Caco-2 (cell line): ENCODE data around the gene IL1RAPL1. TPM values are rescaled to one million over a fixed set of nuclear protein-coding genes. Genes with fewer than 3 reads are reported as not detected.

Experiments used
- BruUV-seq: library from RNA; stranded (reverse); fragments of 400-500 nt; replicated peaks from 2 replicates; lab custom pipeline; 2021; lab: Mats Ljungman, UMichigan
- CTCF ChIA-PET: fragments of 300-600 bp; sonication (Branson Sonifier 250); formaldehyde crosslinking; loops from one replicate; lab custom pipeline; 2022; ENCODE audit warnings: antibody characterized with exemption; lab: Charles Lee
- POLR2A ChIA-PET: fragments of 300-600 bp; sonication (Branson Sonifier 250); formaldehyde crosslinking; loops from one replicate; lab custom pipeline; 2022; ENCODE audit warnings: antibody characterized with exemption; lab: Charles Lee
- DNase-seq, 2 experiments: peaks; one replicate each; pipeline versions ENCODE4 v3.0.0 to v3.0.0-alpha.2; 2020 to 2022
- H3K27me3 ChIP-seq: replicated peaks from 2 replicates; pipeline ENCODE4 v1.6.0; 2011; ENCODE audit warnings: low read length; ENCODE audit not compliant: control insufficient read depth, insufficient read depth
- H3K36me3 ChIP-seq: 2 replicates; pipeline ENCODE4 v1.5.1; 2011; ENCODE audit warnings: low read length; ENCODE audit not compliant: control insufficient read depth, insufficient read depth
- H3K4me1 ChIP-seq: fragments of 250-450 bp; sonication (Bioruptor Pico); 2 replicates; pipeline ENCODE4 v1.5.1; 2020; ENCODE audit warnings: mild to moderate bottlenecking
- H3K4me3 ChIP-seq: 2 replicates; pipeline ENCODE4 v1.5.1; 2011; ENCODE audit warnings: low read depth, mild to moderate bottlenecking, control low read depth, low read length
- H3K9me3 ChIP-seq: fragments of 250-450 bp; sonication (Bioruptor Pico); 2 replicates; pipeline ENCODE4 v1.5.1; 2020; ENCODE audit warnings: mild to moderate bottlenecking, moderate library complexity
- H3K27ac Mint-ChIP-seq: one replicate; pipeline ENCODE4 v1.8.0; 2022; ENCODE audit warnings: mixed read lengths; ENCODE audit not compliant: unreplicated experiment
- H3K27me3 Mint-ChIP-seq: one replicate; pipeline ENCODE4 v1.8.0; 2022; ENCODE audit warnings: mixed read lengths; ENCODE audit not compliant: insufficient read depth, unreplicated experiment
- H3K36me3 Mint-ChIP-seq: one replicate; pipeline ENCODE4 v1.8.0; 2022; ENCODE audit warnings: mild to moderate bottlenecking, mixed read lengths; ENCODE audit not compliant: insufficient read depth, unreplicated experiment
- H3K4me1 Mint-ChIP-seq: one replicate; pipeline ENCODE4 v1.8.0; 2022; ENCODE audit warnings: low read depth, mixed read lengths; ENCODE audit not compliant: unreplicated experiment
- H3K4me3 Mint-ChIP-seq: one replicate; pipeline ENCODE4 v1.8.0; 2022; ENCODE audit warnings: mild to moderate bottlenecking, moderate library complexity, mixed read lengths; ENCODE audit not compliant: unreplicated experiment
- H3K9me3 Mint-ChIP-seq: one replicate; pipeline ENCODE4 v1.8.0; 2022; ENCODE audit warnings: mixed read lengths; ENCODE audit not compliant: unreplicated experiment
- intact Hi-C: fragments of 100-400 bp; cut with micrococcal nuclease; formaldehyde crosslinking; loops from one replicate; pipeline ENCODE4 v1.10.0; 2022; ENCODE audit not compliant: unreplicated experiment
- total RNA-seq: library from RNA; stranded (reverse); gene quantifications from 2 replicates; pipeline ENCODE4 v1.2.3, GENCODE V29; 2022
- TF ChIP-seq, protein P1 (sequence below), 2 experiments: fragments of 200-600 bp in 1 of 2; IDR thresholded peaks; 1 replicate in 1 of 2; 2 replicates in 1 of 2; pipeline versions ENCODE4 v1.5.1 to v1.8.0; 2011 to 2022; ENCODE audit warnings: antibody characterized with exemption in 1 of 2, control low read depth in 1 of 2, inconsistent platforms in 1 of 2, low read depth in 1 of 2, low read length in 1 of 2, mild to moderate bottlenecking in 1 of 2, moderate library complexity in 1 of 2; ENCODE audit not compliant: insufficient read depth in 1 of 2, severe bottlenecking in 1 of 2, unreplicated experiment in 1 of 2

Gene IL1RAPL1
- total RNA-seq, 1 experiment from 2014 or later = not detected

DNA sequence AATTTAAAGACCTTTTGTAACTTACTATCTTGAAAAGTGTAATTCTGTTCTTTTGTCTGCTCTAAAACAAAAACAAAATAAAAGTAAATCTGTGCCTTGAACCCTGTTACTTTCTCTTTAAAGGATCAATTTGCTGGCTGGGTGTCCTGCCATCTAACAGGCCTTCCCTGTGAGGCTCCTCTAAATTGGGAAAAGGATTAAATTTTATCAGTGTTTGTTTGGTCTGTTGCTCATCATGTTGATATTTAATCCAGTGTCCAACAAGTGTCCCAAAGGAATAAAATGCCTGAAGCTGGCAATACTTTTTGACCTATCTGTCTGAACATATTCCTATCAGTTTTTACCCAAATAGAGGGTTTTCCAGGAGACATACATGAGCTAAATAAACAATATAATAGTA, 688.7 kb downstream of the IL1RAPL1 start:
- DNase-seq = no peak
- Histone ChIP-seq H3K9me3 (no peaks in the 10 kb centered on the region), H3K27me3 (no peaks in the 10 kb centered on the region), H3K4me3 (no peak overlapping the region), H3K36me3 (no peaks in the 10 kb centered on the region), H3K4me1 (no peaks in the 10 kb centered on the region)
- CTCF ChIA-PET = no interaction called here
- TF ChIP-seq, protein P1, sequence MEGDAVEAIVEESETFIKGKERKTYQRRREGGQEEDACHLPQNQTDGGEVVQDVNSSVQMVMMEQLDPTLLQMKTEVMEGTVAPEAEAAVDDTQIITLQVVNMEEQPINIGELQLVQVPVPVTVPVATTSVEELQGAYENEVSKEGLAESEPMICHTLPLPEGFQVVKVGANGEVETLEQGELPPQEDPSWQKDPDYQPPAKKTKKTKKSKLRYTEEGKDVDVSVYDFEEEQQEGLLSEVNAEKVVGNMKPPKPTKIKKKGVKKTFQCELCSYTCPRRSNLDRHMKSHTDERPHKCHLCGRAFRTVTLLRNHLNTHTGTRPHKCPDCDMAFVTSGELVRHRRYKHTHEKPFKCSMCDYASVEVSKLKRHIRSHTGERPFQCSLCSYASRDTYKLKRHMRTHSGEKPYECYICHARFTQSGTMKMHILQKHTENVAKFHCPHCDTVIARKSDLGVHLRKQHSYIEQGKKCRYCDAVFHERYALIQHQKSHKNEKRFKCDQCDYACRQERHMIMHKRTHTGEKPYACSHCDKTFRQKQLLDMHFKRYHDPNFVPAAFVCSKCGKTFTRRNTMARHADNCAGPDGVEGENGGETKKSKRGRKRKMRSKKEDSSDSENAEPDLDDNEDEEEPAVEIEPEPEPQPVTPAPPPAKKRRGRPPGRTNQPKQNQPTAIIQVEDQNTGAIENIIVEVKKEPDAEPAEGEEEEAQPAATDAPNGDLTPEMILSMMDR (IDR thresholded peaks at IDR 0.05; ENCODE audit: insufficient read depth in 1 of 2, low read depth in 1 of 2, low read length in 1 of 2, severe bottlenecking in 1 of 2, unreplicated experiment in 1 of 2) = no peak
- Mint-ChIP-seq H3K27ac (no peak overlapping the region), H3K4me3 (no peak overlapping the region), H3K27me3 (no peaks in the 10 kb centered on the region), H3K36me3 (no peaks in the 10 kb centered on the region), H3K9me3 (no peaks in the 10 kb centered on the region), H3K4me1 (peaks cover 8% of the 10 kb centered on the region)
- BruUV-seq = no TSS peak
- intact Hi-C loops = no loop called here
- POLR2A ChIA-PET = no interaction called here

DNA sequence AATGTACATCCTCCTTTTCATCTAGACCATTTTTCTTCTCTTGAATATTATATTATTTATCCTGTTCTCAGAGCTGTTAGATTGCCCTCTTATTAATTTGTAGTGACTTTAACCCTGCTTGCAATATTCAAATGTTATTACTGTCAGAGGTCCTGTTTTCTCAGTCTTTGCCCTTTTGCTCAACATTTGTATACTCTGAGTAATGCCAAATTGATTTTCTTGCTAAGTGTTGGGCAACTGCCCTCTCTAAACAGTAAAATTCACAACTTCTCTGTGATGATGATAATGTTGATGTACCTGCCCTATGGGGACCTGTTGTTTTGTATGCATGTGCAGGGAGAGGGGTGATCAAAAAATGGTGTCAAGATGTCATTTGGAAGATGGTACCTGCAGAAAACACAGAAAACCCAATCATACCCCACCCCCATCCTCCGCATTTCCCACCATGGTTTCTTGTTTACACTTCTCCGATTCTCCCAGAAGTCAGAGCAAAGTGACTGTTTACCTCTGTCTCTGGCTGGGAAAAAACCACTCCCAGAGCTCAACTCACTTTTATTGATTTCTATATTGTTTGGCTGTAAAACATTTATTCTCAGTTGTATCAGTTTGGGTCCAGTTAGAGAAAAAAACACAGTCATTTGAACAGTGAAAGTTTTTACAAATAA, 694.0 kb downstream of the IL1RAPL1 start:
- H3K36me3 ChIP-seq = no peaks in the 10 kb centered on the region
- H3K36me3 Mint-ChIP-seq = no peaks in the 10 kb centered on the region
- no TSS peak for BruUV-seq

DNA sequence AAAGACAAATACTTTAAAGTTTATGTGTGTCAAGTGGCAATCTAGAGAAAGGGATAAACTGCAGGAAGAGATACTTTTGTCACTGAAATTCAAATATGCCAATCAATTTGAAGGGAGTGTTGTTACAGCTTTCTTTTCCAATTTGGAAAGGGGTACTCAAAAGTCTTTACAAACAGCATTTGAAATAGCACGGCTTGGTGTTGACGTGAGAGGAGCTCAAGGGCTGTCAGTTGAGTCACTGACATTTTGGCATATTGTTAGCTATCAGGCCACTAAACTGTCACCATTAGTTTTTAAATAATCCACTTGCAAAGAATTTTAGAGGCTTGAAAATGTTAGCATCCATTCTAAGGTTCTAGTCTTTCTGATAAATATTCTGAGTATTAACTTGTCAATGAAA, 698.4 kb downstream of the IL1RAPL1 start:
- no peak for DNase-seq
- no peaks in the 10 kb centered on the region for H3K36me3 Mint-ChIP-seq
- ChIA-PET CTCF (no interaction called here), POLR2A (no interaction called here)
- Histone ChIP-seq H3K4me3 (no peak overlapping the region), H3K4me1 (no peaks in the 10 kb centered on the region), H3K27me3 (no peaks in the 10 kb centered on the region), H3K36me3 (no peaks in the 10 kb centered on the region), H3K9me3 (no peaks in the 10 kb centered on the region)
- no peaks in the 10 kb centered on the region for H3K27me3 Mint-ChIP-seq
- intact Hi-C loops = no loop called here
- H3K9me3 Mint-ChIP-seq = no peaks in the 10 kb centered on the region
- H3K4me1 Mint-ChIP-seq = no peaks in the 10 kb centered on the region
- TF ChIP-seq, protein P1 (IDR thresholded peaks at IDR 0.05; ENCODE audit: insufficient read depth in 1 of 2, low read depth in 1 of 2, low read length in 1 of 2, severe bottlenecking in 1 of 2, unreplicated experiment in 1 of 2) = no peak
- no peak overlapping the region for H3K4me3 Mint-ChIP-seq
- no TSS peak for BruUV-seq
- H3K27ac Mint-ChIP-seq = no peak overlapping the region

More for the DNA sequence above, 694.0 kb downstream of the IL1RAPL1 start:
- H3K4me3 Mint-ChIP-seq = no peak overlapping the region
- H3K9me3 ChIP-seq = no peaks in the 10 kb centered on the region
- no peak for DNase-seq
- no peaks in the 10 kb centered on the region for H3K27me3 ChIP-seq
- H3K4me1 Mint-ChIP-seq = no peaks in the 10 kb centered on the region
- TF ChIP-seq, protein P1 (IDR thresholded peaks at IDR 0.05; ENCODE audit: insufficient read depth in 1 of 2, low read depth in 1 of 2, low read length in 1 of 2, severe bottlenecking in 1 of 2, unreplicated experiment in 1 of 2) = no peak
- H3K4me3 ChIP-seq = no peak overlapping the region
- intact Hi-C loops = no loop called here
- CTCF ChIA-PET = no interaction called here
- H3K4me1 ChIP-seq = no peaks in the 10 kb centered on the region
- POLR2A ChIA-PET = interaction anchor here (0.5 kb wide), 1 partner anchor 1407 kb away, joined by 3 read pairs; no protein-coding TSS in a partner anchor
- H3K27ac Mint-ChIP-seq = no peak overlapping the region
- no peaks in the 10 kb centered on the region for H3K9me3 Mint-ChIP-seq
- no peaks in the 10 kb centered on the region for H3K27me3 Mint-ChIP-seq
